HL-60/S4 (cell line): Measurements from ENCODE around the gene MYO1F.

Source experiments
- in situ Hi-C: fragments of 300-500 bp; cut with MboI; formaldehyde crosslinking; loops from 2 replicates; pipeline ENCODE4 v1.14.3; 2022; ENCODE audit warnings: low sequenced_read_pairs

Gene MYO1F

GRCh38 chr19:8501516-8501915, 75.7 kb downstream of the MYO1F start:
- in situ Hi-C loops, result no loop called here

GRCh38 chr19:8500158-8500557, 77.1 kb downstream of the MYO1F start:
- in situ Hi-C loops, result no loop called here

- in situ Hi-C loops, result no loop called here
These were observed 78.0 kb downstream of the MYO1F start for GRCh38 chr19:8499048-8499833.

GRCh38 chr19:8498295-8498694, 78.9 kb downstream of the MYO1F start:
- in situ Hi-C loops, result no loop called here

- in situ Hi-C loops, result no loop called here
These were observed 83.1 kb downstream of the MYO1F start for GRCh38 chr19:8494158-8494557.

GRCh38 chr19:8491574-8491973, 85.7 kb downstream of the MYO1F start:
- in situ Hi-C loops, result no loop called here

GRCh38 chr19:8490873-8491272, 86.4 kb downstream of the MYO1F start:
- in situ Hi-C loops, result no loop called here

- in situ Hi-C loops, result no loop called here
These were observed 86.9 kb downstream of the MYO1F start for GRCh38 chr19:8490395-8490760.

GRCh38 chr19:8489561-8490394, 87.5 kb downstream of the MYO1F start:
- in situ Hi-C loops, result no loop called here

GRCh38 chr19:8488365-8488764, 88.9 kb downstream of the MYO1F start:
- in situ Hi-C loops, result no loop called here

- in situ Hi-C loops, result no loop called here
These were observed 89.9 kb downstream of the MYO1F start for GRCh38 chr19:8487137-8487851.

GRCh38 chr19:8486661-8487136, 90.5 kb downstream of the MYO1F start:
- in situ Hi-C loops, result no loop called here

GRCh38 chr19:8485561-8486371, 91.5 kb downstream of the MYO1F start:
- in situ Hi-C loops, result no loop called here

- in situ Hi-C loops, result no loop called here
These were observed 92.8 kb downstream of the MYO1F start for GRCh38 chr19:8484331-8484894.

- in situ Hi-C loops, result no loop called here
These were observed 94.1 kb downstream of the MYO1F start for GRCh38 chr19:8483165-8483564.

GRCh38 chr19:8482696-8483095, 94.5 kb downstream of the MYO1F start:
- in situ Hi-C loops, result no loop called here

- in situ Hi-C loops, result no loop called here
These were observed 95.6 kb downstream of the MYO1F start for GRCh38 chr19:8481616-8482015.

- in situ Hi-C loops, result no loop called here
These were observed 96.0 kb downstream of the MYO1F start for GRCh38 chr19:8481201-8481600.

- in situ Hi-C loops, result no loop called here
These were observed 98.6 kb downstream of the MYO1F start for GRCh38 chr19:8478598-8478997.

- in situ Hi-C loops, result no loop called here
These were observed 99.4 kb downstream of the MYO1F start for GRCh38 chr19:8477889-8478288.
